Ramos (cell line): ENCODE data around the gene ZNF189.

Experiments
- in situ Hi-C: fragments of 300-500 bp; cut with MboI; formaldehyde crosslinking; loops from one replicate; pipeline ENCODE4 v1.14.3; 2022; ENCODE audit warnings: low sequenced_read_pairs; ENCODE audit not compliant: unreplicated experiment

ZNF189 gene

DNA sequence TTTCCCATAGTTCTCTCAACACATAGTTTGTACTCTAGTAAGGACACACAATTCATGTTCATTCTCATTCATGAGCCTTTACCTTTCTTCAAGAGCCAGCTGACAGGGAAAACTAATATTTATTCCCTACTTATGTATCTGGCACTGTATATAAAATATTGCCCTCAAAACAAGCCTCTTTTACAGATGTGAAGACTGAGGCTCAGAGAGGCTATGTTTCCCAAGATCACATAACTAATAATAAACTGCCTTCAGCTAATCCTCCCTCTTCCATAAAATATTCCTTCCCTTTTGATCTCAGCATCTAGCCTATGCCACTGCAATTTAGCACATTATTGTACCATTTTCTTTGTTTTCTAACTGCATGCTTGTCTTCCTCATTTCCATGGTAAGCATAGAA is 18.7 kb downstream of the ZNF189 start:
- in situ Hi-C loops: no loop called here

DNA sequence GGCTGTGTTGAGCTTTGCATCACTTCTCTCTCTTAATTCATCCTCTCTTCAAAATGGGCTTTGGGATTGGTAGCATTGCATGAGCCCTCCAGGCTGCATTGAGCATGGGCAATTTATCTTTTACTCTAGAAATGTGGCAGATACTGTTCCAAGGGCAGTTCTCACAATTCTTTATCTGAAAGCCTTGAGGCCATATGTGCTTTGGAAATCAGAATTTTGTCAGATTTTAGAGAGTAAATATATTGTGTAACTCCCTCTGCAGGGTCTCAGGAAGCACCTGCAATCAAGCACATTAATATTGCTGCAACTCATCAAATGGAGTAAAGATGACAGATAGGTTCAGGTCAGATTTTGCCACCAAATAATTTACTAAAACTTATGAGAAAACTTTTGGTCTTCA is 19.3 kb downstream of the ZNF189 start:
- in situ Hi-C loops: no loop called here

DNA sequence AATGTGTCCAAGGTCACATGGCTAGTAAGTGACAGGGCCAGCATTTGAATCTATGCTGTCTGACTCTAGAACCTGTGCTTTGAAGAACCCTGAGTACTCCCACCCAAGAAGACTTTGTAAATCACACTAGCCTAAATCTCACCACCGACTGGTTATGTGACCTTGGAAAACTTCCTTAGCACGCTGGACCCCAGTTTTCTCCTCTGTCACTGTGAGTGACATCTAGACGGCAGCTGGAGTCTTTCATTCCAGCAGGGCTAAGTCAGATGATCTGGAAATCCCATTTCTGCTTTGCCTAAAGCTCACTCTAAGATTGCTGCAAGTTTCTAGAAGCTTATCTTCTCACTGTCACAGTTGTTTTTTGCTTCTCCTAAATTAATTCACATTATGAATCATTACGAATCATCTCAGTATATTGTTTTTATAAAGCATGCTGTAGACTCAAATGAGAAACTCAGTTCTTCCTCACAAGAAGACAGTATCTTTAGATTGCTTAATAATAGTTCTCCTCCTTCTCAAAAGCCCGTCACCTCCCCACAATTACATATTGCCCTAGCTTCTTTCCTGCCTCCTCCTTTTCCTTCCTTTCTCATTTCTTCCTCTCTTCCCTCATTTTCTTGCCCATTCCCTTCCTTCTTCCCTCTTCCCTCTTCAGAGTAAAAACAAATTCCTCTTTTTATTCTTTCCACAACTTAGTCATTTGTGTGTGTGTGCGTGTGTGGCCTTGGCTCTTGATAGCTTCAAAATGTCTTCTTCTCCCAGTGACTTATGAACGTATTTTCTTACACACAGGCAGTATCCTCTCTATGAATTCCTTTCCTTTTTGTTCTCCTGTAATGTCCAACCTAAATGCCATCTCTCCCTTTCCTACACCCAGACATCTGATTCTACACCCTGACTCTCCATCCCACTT is 20.1 kb downstream of the ZNF189 start:
- in situ Hi-C loops: no loop called here

DNA sequence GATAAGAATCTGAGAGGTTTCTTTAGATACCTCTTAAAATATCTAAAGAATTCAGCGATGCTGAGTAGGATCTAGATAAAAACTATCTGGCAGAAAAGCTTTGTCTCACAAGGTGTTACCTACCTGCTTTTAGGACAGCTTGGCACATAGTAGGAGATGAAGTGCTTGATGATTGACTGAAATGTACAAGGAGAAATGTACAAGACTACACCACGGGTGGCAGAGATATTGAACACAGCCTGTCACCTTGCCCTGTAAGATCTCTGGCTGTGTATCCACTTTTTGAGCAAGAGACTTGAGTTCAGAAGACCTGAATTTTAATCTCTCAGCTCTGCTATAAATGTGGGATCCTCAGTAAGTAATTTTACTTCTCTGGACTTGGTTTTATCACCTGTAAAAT is 21.2 kb downstream of the ZNF189 start:
- in situ Hi-C loops: no loop called here

DNA sequence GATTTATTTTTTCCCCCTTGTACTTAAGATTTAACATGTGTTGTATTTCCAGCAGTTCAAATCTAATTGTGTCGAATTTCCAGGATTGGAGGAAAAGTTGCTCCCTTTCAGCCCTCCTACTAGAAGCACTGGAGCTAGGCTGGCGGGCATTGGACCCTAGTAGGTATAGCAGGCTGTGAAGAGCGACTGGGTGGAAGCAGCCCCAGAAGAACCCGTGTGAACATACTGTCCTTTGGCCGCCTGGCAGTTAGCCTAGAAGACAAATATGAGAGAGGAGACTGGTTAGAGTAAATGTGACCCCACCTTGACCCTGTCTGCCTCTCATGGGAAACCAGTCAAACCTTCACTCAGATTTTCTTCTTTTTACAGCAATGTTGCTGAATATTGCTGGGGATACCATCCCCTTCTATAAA is 23.0 kb downstream of the ZNF189 start:
- in situ Hi-C loops: no loop called here

DNA sequence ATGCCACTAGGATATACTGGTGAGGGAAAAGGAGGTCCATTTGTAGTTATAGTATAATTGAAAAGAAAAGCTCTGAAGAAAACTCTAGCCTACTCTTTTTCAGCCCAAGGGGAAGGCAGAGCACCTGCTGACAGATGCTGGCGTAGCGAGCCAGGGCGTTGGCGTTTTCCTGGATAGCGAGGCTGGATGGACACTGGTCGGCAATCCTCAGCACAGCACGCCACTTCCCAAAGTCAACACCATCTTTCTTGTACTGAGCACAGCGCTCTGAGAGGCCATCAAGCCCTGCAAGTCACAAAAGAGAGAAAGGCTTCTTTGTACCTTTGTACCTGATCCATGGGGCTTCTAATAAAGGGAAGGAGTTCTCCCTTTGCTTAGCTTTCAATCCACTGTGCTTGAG is 28.7 kb downstream of the ZNF189 start:
- in situ Hi-C loops: no loop called here

DNA sequence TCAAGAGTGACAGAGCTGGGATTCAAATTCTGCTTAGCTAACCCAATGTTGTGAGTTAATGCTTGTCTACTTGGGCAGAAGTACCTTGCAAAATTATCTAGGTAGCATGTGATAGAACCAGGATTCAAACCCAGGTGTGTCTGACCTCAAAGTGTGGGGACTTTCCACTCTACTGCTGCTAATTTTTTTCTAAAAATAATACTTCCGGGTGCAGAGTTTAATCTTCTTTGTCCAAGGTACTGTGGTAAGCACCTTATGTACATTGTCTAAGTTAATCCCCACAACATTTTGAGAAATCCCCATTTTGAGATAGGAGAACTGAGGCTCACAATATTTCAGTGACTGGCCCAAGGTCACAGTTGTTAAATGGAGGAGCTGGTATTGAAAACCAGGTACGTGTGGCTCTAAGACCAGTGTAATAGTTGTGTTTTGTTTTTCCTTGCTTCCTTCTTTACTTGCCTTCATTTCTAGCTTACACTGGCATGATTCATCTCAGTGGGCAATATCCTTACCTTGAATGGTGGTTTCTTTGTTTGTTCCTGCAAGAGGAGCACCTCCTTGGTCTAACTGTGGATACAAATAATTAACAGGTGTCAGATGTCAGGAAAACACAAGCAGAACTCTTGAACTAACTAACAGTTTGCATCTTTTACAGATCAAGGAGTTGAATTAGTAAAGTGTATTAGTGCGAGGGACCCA is 29.5 kb downstream of the ZNF189 start:
- in situ Hi-C loops: no loop called here

DNA sequence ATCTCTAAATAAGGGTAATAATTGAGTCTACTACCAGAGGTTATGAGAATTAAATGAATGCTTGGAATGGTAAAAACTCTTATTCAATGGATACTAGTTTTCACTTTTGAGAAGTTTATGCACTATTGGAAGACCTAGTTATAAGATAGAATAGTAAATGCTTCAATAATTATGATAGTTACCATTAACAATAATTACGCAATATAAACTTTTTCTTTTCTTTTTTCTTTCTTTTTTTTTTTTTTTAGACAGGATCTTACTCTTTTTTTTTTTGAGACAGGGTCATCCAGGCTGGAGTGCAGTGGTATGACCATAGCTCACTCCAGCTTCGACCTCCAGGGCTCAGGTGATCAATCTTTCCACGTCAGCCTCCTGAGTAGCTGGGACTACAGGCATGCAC is 30.3 kb downstream of the ZNF189 start:
- in situ Hi-C loops: no loop called here

DNA sequence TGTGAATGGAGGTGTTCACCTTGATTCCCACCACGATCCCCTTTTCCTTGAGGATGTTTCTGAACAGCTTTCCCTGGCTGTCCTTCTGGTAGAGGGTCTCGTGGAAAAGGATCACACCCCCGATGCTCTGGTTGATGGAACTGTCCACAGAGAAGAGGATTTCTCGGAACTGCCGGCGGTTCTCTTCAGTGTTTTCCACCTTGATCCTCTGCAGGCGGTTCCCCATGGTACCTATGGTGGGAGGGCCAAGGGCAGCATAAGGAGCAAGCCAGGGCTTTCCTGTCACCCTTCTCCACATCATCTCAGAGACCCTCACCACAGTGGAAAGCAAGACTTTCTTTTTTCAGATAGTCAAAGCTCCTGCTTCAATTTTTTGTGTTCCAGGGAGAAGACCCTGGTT is 31.1 kb downstream of the ZNF189 start:
- in situ Hi-C loops: no loop called here

DNA sequence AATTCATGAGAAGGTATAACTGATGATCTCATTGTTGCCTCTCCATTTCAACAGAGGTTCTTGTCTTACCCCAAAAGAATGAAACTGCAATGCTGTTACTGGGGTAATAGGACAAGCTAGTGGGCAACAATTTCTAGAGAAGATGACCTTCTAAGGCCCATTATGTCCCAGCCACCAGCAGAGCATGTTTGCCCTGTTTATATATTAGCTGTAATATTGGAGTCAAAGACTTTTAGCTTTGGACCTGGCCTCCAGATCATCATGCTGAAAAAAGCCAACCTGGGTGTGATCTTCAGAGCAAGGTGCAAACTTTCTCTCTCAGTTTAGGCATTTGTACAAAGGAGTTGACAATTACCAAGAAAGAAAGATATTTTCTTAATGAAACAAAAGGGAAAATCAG is 33.5 kb downstream of the ZNF189 start:
- in situ Hi-C loops: no loop called here

DNA sequence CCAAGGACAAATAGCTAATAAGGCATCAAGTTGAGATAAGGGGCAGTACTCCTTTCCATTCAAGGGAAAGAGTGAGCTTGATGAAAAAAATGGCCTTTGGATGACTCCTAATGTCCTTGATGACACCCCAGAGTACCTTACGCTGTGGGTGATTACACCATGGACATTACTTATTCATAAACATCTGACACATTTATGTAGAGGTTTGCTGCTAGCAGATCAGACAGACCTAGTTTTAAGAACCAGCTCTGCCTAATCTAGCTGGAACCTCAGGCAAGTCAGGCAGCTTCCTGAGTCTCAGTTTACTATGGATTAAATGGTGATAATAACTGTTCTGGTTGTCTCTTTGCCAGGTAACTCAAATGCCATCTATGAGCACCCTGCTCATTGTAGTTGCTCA is 34.1 kb downstream of the ZNF189 start:
- in situ Hi-C loops: no loop called here

DNA sequence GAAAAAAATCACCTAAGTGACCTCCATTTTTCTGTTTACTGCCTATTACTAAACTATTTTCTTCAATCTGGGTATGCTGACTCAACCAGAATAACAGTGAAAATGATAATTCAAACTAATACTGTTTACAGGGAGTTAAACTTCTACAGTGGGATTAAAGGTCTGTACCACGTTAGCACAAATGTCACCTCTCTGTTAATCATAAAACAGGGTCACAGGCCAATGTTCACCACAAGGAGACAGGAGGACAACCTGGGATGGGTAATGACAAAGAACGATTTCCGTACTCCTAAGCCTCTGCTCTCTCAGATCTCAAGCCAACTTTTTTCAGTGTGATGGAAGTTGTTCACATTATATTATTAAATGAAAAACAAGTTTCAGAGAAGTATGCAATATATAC is 34.6 kb downstream of the ZNF189 start:
- in situ Hi-C loops: no loop called here

DNA sequence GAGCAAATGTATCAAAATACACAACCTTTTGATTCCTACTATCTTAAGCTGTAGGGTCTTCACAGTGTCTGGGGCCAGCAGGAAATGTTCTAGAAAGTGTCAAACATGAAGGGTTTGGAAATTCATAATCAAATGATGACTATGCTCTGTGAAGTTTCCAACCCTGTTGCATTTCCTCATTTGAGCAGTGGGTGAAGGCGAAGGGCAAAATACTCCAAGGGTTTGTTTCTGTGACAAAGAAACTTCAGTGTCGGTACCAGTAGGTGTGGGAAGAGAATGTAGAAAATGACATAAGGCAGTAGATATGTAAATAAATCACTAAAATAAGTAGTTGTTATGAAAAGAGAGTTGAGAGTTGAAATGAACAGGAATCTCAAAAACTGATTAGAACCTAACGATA is 36.3 kb downstream of the ZNF189 start:
- in situ Hi-C loops: no loop called here

DNA sequence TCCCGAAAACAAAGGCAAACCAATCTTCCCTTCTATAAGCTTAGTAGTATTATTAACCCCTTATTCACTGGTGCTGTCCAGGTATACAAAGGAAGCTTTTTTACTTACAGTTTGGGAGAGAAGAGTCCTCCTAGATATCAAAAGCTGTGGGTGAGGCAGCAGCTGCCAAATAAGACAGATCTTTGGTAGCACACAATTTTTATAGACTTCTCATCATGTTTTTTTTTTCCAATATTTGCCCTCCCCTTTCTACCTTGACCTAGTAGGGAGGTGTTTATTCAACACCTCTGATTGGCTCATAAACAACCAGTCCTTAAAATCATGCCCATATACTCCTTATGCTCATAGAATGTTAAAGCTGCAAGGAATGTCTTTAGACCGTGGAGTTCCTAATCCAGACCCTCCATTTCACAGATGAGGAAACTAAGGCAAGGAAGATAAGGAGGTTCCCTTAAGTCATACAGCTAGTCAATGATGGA is 37.0 kb downstream of the ZNF189 start, which contains the start of gene ALDOB:
TSS of gene ALDOB (minus strand) at position 174 of the 479 bp plus-strand sequence. CDS start 4,887 bp downstream, outside the sequence.
- in situ Hi-C loops: no loop called here

DNA sequence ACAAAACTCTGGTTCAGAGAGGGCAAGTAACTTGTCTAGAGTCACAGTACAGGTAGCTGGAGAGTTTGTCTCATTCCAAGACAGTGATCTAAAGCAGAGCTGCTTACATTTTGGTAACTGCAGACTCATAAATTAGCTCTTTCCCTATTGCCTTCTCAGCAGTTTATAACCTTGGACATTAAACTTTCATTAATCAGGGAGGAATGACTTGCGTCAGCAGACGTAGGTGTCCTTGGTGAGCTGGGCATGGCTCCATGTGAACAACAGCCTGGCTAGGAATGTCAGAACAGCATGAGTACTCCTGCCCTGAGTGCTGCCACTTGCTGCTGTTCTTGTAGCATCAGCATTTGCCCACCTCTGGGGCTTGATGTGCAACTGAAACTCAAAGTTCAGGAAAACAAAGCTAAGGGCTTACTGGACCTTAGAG is 39.2 kb downstream of the ZNF189 start:
- in situ Hi-C loops: no loop called here

DNA sequence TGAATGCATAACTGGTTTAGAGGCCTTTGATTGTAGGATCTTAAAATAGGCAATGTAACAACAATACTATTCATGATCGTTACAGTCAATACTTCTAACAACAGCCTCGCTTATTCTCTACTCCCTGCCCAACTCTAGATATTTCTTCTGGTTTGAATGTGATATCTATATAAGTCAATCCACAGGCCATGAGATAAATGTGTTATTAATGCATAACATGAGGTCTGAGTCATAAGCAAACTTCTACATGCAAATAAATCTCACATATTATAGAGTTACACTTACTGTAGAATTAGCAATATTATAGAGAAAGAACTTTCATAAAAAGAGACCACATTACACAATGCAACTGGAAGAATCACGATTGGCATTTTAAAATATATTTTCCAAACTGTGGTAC is 39.9 kb downstream of the ZNF189 start:
- in situ Hi-C loops: no loop called here

DNA sequence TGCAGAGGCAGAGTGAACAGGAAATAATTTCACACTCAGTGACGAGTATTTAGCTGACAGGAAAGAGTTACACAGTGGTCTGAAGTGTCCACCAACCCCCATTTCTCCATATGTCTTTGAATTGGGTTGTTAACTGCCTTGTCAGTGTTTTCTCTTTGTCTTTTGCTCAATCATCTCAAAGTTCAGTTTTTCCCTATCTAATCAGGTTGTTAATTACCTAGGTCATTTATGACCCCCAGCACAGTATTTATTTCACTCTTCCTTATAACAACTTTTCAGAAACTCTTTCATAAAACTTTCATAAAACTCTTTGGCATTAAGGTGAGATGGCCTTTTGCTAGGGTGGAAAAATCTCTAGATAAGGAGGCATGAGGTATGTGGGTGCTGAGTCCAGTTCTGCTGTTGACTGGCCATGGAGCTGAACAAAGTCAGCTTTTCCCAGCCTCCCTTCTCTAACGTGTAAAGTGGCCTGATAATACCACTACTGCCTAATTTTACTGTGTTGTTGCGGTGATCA is 42.1 kb downstream of the ZNF189 start:
- in situ Hi-C loops: no loop called here

DNA sequence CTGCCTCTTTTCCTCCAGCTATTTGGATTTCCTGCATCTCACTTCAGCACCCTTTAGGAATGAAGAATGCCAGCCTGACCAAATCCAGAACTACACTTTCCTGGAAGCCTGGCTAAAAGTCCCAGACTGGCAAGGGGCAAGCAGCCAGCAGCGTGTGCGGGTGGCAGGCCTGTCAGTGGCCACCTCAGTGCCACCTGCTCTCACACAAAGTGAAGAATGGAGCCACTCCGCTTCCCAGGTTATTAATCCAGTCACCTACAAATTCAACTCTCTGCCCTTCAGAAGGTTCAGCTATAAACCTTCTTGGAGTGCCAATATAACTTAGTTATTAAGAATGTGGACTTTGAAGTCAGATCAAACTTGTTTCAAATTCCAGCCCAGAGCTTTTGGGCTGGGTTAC is 43.7 kb downstream of the ZNF189 start:
- in situ Hi-C loops: no loop called here

DNA sequence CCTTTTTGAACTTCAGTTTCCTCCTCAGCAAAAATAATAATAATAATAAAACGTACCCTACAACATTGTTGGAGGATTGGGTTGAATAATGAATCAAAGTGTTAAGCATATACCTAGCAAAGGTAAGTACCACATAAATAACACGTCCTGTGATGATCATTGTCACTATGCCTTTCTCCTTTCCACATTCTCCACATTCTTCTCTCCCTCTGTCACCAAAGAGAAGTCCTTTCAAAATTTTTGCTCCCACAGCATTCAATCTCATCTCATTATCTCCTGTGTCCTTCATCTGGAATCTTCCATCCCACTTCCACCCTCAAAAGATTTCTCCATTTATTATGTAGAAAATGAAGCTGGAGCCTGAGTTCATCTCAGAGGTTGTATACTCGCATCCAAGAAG is 44.1 kb downstream of the ZNF189 start:
- in situ Hi-C loops: no loop called here

DNA sequence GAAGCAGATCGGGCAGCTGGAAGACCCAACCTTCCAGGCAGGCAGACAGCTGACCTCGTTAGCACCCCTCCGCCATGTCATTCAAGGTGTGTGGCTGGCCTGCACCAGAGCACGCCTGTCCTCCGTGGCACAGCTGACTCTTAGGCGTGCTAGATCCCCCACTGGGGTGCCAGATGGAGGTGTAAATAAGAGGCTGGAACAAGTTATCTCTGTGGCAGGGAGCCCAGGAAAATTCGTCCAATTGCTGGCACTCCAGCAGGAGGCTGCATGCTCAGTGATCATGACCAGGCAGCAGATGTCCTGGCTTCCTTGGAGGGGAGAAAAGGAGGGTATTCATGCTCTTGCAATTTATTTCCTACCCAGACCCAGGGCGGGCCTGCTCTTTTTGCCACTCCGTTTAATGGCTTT is 44.7 kb downstream of the ZNF189 start:
- in situ Hi-C loops: no loop called here

DNA sequence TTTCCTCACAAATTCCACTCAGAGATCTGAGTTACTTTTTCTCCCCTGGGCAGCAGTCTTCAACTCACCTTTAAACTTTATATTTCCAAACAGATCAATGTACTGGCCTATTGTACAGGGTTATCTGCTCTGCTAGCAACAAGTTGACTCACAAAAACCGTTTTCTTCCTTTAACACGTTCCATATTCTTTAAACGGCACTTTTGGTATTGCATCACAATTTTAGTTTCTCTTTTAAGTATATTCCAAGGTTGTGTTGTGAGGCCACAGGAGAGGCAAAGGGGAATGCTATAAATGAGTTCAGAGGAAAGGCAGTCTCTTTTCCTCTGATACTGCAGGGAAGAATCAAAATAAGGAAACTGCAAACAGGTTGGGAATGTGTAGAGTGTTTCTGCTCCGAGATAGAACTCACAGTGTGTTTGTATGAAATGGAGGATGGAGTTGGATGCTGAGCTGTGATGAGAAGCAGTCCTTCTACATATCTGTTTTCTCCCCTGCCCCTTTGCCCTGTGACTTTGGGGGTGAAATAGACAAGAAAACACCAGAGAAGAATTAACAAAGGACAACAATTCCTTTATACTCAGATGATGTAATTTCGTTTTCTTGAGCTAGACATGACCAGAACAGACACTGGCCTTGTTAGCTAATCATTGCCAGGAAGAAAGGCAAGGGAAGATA is 46.8 kb downstream of the ZNF189 start:
- in situ Hi-C loops: no loop called here
